ENCODE results near the gene RPLP2.

Gene RPLP2

GRCh38 chr11:825366-826226 is 15.8 kb downstream of the RPLP2 start:
- DNase-seq = no peak

- no peak for DNase-seq
These were observed 16.5 kb downstream of the RPLP2 start for GRCh38 chr11:826227-826621.

GRCh38 chr11:826836-827145 is 17.0 kb downstream of the RPLP2 start:
- no peak for DNase-seq

GRCh38 chr11:827146-827896 is 17.6 kb downstream of the RPLP2 start:
- peak; percentile 31 for DNase-seq

GRCh38 chr11:827897-828192 is 18.1 kb downstream of the RPLP2 start, which contains the start of gene CRACR2B:
Gene CRACR2B (plus strand): TSS chr11:827919. CDS start chr11:828608, 689 bp downstream.
- DNase-seq = no peak

- no peak for DNase-seq
These were observed 18.9 kb downstream of the RPLP2 start for GRCh38 chr11:828506-829175.

- DNase-seq = no peak
These were observed 19.5 kb downstream of the RPLP2 start for GRCh38 chr11:829176-829846.

- peak; percentile 25 for DNase-seq
These were observed 20.1 kb downstream of the RPLP2 start for GRCh38 chr11:829847-830294.

GRCh38 chr11:830295-831117 is 20.7 kb downstream of the RPLP2 start:
- DNase-seq = peak; percentile 69

GRCh38 chr11:831118-831864 is 21.5 kb downstream of the RPLP2 start:
- no peak for DNase-seq

- no peak for DNase-seq
These were observed 22.3 kb downstream of the RPLP2 start for GRCh38 chr11:831961-832528.

- peak; percentile 76 for DNase-seq
These were observed 22.9 kb downstream of the RPLP2 start, which contains the start of gene CD151 for GRCh38 chr11:832529-833113. Gene CD151 (plus strand): TSS chr11:832952. CDS start chr11:836070, 3,118 bp downstream.

- peak; percentile 40 for DNase-seq
These were observed 23.5 kb downstream of the RPLP2 start for GRCh38 chr11:833114-833791.

- no peak for DNase-seq
These were observed 24.1 kb downstream of the RPLP2 start for GRCh38 chr11:833849-834311.

- DNase-seq = peak; percentile 22
These were observed 24.9 kb downstream of the RPLP2 start for GRCh38 chr11:834371-835316.

GRCh38 chr11:836274-836673 is 26.5 kb downstream of the RPLP2 start:
- DNase-seq = no peak

- DNase-seq = no peak
These were observed 26.9 kb downstream of the RPLP2 start for GRCh38 chr11:836700-837099.

- DNase-seq = no peak
These were observed 27.6 kb downstream of the RPLP2 start for GRCh38 chr11:837189-837989.
